Measurements from ENCODE around the gene TNFRSF1A. TPM values are rescaled to one million over a fixed set of nuclear protein-coding genes. Genes with fewer than 3 reads are reported as not detected.

TNFRSF1A gene
- total and polyA plus RNA-seq, 2 of the 13 experiments (the other 11 are each of a cell fraction or from before 2014, with no cell fraction given): 41.5 to 61.2 TPM

GRCh38 chr12:6383572-6384498 is 42.0 kb upstream of the TNFRSF1A start, which contains the start of gene LTBR (continued):
- peak; percentile 95 for TF ChIP-seq PATZ1 (CRISPR knock-in tag; IDR thresholded peaks at IDR 0.05)
- TF ChIP-seq ERF (CRISPR knock-in tag; IDR thresholded peaks at IDR 0.05): peak; percentile 95
- TF ChIP-seq CSRNP2 (CRISPR knock-in tag; conservative IDR thresholded peaks at IDR 0.05; ENCODE audit: low read depth): no peak
- no peak for TF ChIP-seq PTBP1 (IDR thresholded peaks at IDR 0.05; ENCODE audit: low read depth, low read length, poor library complexity, severe bottlenecking)
- TF ChIP-seq POLR2G (IDR thresholded peaks at IDR 0.05; ENCODE audit: low read depth, low read length): peak; percentile 84
- TF ChIP-seq HES4 (CRISPR knock-in tag; IDR thresholded peaks at IDR 0.05; ENCODE audit: borderline replicate concordance): peak; percentile 96
- 0 out of 2 replicates have a peak, but pooled peaks have one; percentile 27 for TF ChIP-seq ZBTB46 (CRISPR knock-in tag; IDR thresholded peaks at IDR 0.05; ENCODE audit: borderline replicate concordance)
- no peak for TF ChIP-seq ZNF672 (CRISPR knock-in tag; IDR thresholded peaks at IDR 0.05)
- TF ChIP-seq ELF3 (CRISPR knock-in tag; IDR thresholded peaks at IDR 0.05): peak; percentile 91
- peak; percentile 80 for TF ChIP-seq SNAPC4 (CRISPR knock-in tag; IDR thresholded peaks at IDR 0.05)
- TF ChIP-seq SNAI1 (CRISPR knock-in tag; IDR thresholded peaks at IDR 0.05; ENCODE audit: borderline replicate concordance): peak; percentile 72; the same call in 1 of the 2 replicates
- peak; percentile 92; the same call in 1 of the 2 replicates for TF ChIP-seq ELF4 (CRISPR knock-in tag; IDR thresholded peaks at IDR 0.05; ENCODE audit: borderline replicate concordance)
- TF ChIP-seq HOXA3 (CRISPR knock-in tag; IDR thresholded peaks at IDR 0.05): peak; percentile 87
